GM12878 (cell line): ENCODE data around the gene PTPN20. TPM values are rescaled to one million over a fixed set of nuclear protein-coding genes. Genes with fewer than 3 reads are reported as not detected.

Source experiments
- NR2F1 ChIP-seq: fragments of 450-650 bp; conservative IDR thresholded peaks from 2 replicates; pipeline ENCODE4 v1.6.1; 2017; ENCODE audit warnings: mild to moderate bottlenecking
- PBX3 ChIP-seq: IDR thresholded peaks from 2 replicates; pipeline ENCODE4 v1.6.1; 2011; ENCODE audit warnings: mild to moderate bottlenecking, low read depth, low read length, moderate library complexity; ENCODE audit not compliant: insufficient replicate concordance
- RELB ChIP-seq: fragments of 450-650 bp; IDR thresholded peaks from 2 replicates; pipeline ENCODE4 v1.6.1; 2017; ENCODE audit warnings: low read depth, mild to moderate bottlenecking, moderate library complexity
- ZNF687 ChIP-seq: fragments of 450-650 bp; IDR thresholded peaks from 2 replicates; pipeline ENCODE4 v1.6.1; 2017; ENCODE audit warnings: mild to moderate bottlenecking, moderate library complexity
- polyA plus RNA-seq, 11 experiments: library from polyadenylated mRNA; depleted of rRNA in 4 of 11; unstranded in 6 of 11; stranded (reverse) in 5 of 11; fragments of >200 nt; fragmentation: Nextera tagmentation in 4 of 11; fragmentation: Illumina TruSeq in 1 of 11; extraction: Ambion mirVana in 4 of 11; extraction: Trizol in 1 of 11; gene quantifications; 1 replicate in 1 of 11; 2 replicates in 10 of 11; pipeline versions ENCODE4 v1.2.1 to v1.2.3, GENCODE V29; 2011 to 2016; ENCODE audit warnings: inconsistent platforms in 2 of 11, missing spikeins in 2 of 11, low read depth in 1 of 11
- total RNA-seq, 4 experiments: library from RNA; depleted of rRNA in 3 of 4; stranded (reverse); fragments of >200 nt in 3 of 4; fragmentation: Illumina TruSeq in 1 of 4; extraction: Trizol in 1 of 4; gene quantifications; 2 replicates each; pipeline versions ENCODE4 v1.2.1 to v1.2.3, GENCODE V29; 2013 to 2021

Gene PTPN20
- total and polyA plus RNA-seq, 10 of the 15 experiments (the other 5 are each of a cell fraction or from before 2014, with no cell fraction given), result 0.04 to 3.4 (median 0.10) TPM; not detected in 4

GRCh38 chr10:47025540-47026300, 114.5 kb downstream of the PTPN20 start (continued):
- TF ChIP-seq ZNF687 (no peak), RELB (no peak), PBX3 (no peak), NR2F1 (no peak)
